Measurements from ENCODE around the gene RNF150.

The RNF150 gene

GRCh38 chr4:140932501-140933045, 200.7 kb downstream of the RNF150 start:
- Histone ChIP-seq H3K27ac (ENCODE audit: insufficient read depth, low read depth, low read length, poor library complexity, severe bottlenecking) (no peak overlapping the region), H3K4me1 (ENCODE audit: control insufficient read depth, insufficient read depth, low read length) (no peaks in the 10 kb centered on the region), H3K9me3 (ENCODE audit: control insufficient read depth, low read length) (no peaks in the 10 kb centered on the region), H3K36me3 (ENCODE audit: control insufficient read depth, insufficient read depth, low read length) (no peaks in the 10 kb centered on the region), H3K27me3 (ENCODE audit: control insufficient read depth, insufficient read depth, low read length, poor library complexity, severe bottlenecking) (no peaks in the 10 kb centered on the region), H3K4me3 (ENCODE audit: insufficient read depth, low read depth, low read length) (no peak overlapping the region)
- 91 to 97% methylated on average over 2 of the region's 2 CpGs for WGBS, 2 experiments

GRCh38 chr4:140931911-140932310, 201.4 kb downstream of the RNF150 start:
- Histone ChIP-seq H3K4me3 (ENCODE audit: insufficient read depth, low read depth, low read length) (no peak overlapping the region), H3K27me3 (ENCODE audit: control insufficient read depth, insufficient read depth, low read length, poor library complexity, severe bottlenecking) (no peaks in the 10 kb centered on the region), H3K27ac (ENCODE audit: insufficient read depth, low read depth, low read length, poor library complexity, severe bottlenecking) (no peak overlapping the region), H3K9me3 (ENCODE audit: control insufficient read depth, low read length) (no peaks in the 10 kb centered on the region), H3K4me1 (ENCODE audit: control insufficient read depth, insufficient read depth, low read length) (no peaks in the 10 kb centered on the region), H3K36me3 (ENCODE audit: control insufficient read depth, insufficient read depth, low read length) (no peaks in the 10 kb centered on the region)
- WGBS, 2 experiments = 89 to 90% methylated on average over 1 to 2 of the region's 2 CpGs

GRCh38 chr4:140930557-140930956, 202.7 kb downstream of the RNF150 start:
- Histone ChIP-seq H3K4me3 (ENCODE audit: insufficient read depth, low read depth, low read length) (no peak overlapping the region), H3K4me1 (ENCODE audit: control insufficient read depth, insufficient read depth, low read length) (no peaks in the 10 kb centered on the region), H3K27ac (ENCODE audit: insufficient read depth, low read depth, low read length, poor library complexity, severe bottlenecking) (no peak overlapping the region), H3K27me3 (ENCODE audit: control insufficient read depth, insufficient read depth, low read length, poor library complexity, severe bottlenecking) (no peaks in the 10 kb centered on the region), H3K9me3 (ENCODE audit: control insufficient read depth, low read length) (no peaks in the 10 kb centered on the region), H3K36me3 (ENCODE audit: control insufficient read depth, insufficient read depth, low read length) (no peaks in the 10 kb centered on the region)
- 90 to 94% methylated on average over 7 of the region's 7 CpGs for WGBS, 2 experiments

- H3K36me3 ChIP-seq (ENCODE audit: control insufficient read depth, insufficient read depth, low read length) = no peaks in the 10 kb centered on the region
- no peaks in the 10 kb centered on the region for H3K4me1 ChIP-seq (ENCODE audit: control insufficient read depth, insufficient read depth, low read length)
- no peaks in the 10 kb centered on the region for H3K27me3 ChIP-seq (ENCODE audit: control insufficient read depth, insufficient read depth, low read length, poor library complexity, severe bottlenecking)
- WGBS, 2 experiments = 90 to 93% methylated on average over 3 of the region's 3 CpGs
- no peak overlapping the region for H3K4me3 ChIP-seq (ENCODE audit: insufficient read depth, low read depth, low read length)
- no peaks in the 10 kb centered on the region for H3K9me3 ChIP-seq (ENCODE audit: control insufficient read depth, low read length)
- no peak overlapping the region for H3K27ac ChIP-seq (ENCODE audit: insufficient read depth, low read depth, low read length, poor library complexity, severe bottlenecking)
These were observed 203.3 kb downstream of the RNF150 start for GRCh38 chr4:140930011-140930410.

- Histone ChIP-seq H3K4me1 (ENCODE audit: control insufficient read depth, insufficient read depth, low read length) (no peaks in the 10 kb centered on the region), H3K36me3 (ENCODE audit: control insufficient read depth, insufficient read depth, low read length) (no peaks in the 10 kb centered on the region), H3K27me3 (ENCODE audit: control insufficient read depth, insufficient read depth, low read length, poor library complexity, severe bottlenecking) (no peaks in the 10 kb centered on the region), H3K9me3 (ENCODE audit: control insufficient read depth, low read length) (no peaks in the 10 kb centered on the region), H3K4me3 (ENCODE audit: insufficient read depth, low read depth, low read length) (no peak overlapping the region), H3K27ac (ENCODE audit: insufficient read depth, low read depth, low read length, poor library complexity, severe bottlenecking) (no peak overlapping the region)
- WGBS, 2 experiments = 62% methylated on average over 3 of the region's 3 CpGs
These were observed 204.4 kb downstream of the RNF150 start for GRCh38 chr4:140928880-140929279.

- H3K4me3 ChIP-seq (ENCODE audit: insufficient read depth, low read depth, low read length) = no peak overlapping the region
- 88 to 94% methylated on average over 2 of the region's 2 CpGs for WGBS, 2 experiments
These were observed 206.6 kb downstream of the RNF150 start for GRCh38 chr4:140926672-140927071.

GRCh38 chr4:140925417-140925816, 207.9 kb downstream of the RNF150 start:
- 91 to 92% methylated on average over 6 of the region's 6 CpGs for WGBS, 2 experiments
- Histone ChIP-seq H3K4me1 (ENCODE audit: control insufficient read depth, insufficient read depth, low read length) (no peaks in the 10 kb centered on the region), H3K36me3 (ENCODE audit: control insufficient read depth, insufficient read depth, low read length) (no peaks in the 10 kb centered on the region), H3K4me3 (ENCODE audit: insufficient read depth, low read depth, low read length) (no peak overlapping the region), H3K9me3 (ENCODE audit: control insufficient read depth, low read length) (no peaks in the 10 kb centered on the region), H3K27ac (ENCODE audit: insufficient read depth, low read depth, low read length, poor library complexity, severe bottlenecking) (no peak overlapping the region), H3K27me3 (ENCODE audit: control insufficient read depth, insufficient read depth, low read length, poor library complexity, severe bottlenecking) (no peaks in the 10 kb centered on the region)

More at GRCh38 chr4:140926672-140927071, 206.6 kb downstream of the RNF150 start:
- H3K36me3 ChIP-seq (ENCODE audit: control insufficient read depth, insufficient read depth, low read length) = no peaks in the 10 kb centered on the region
- no peaks in the 10 kb centered on the region for H3K4me1 ChIP-seq (ENCODE audit: control insufficient read depth, insufficient read depth, low read length)
- no peak overlapping the region for H3K27ac ChIP-seq (ENCODE audit: insufficient read depth, low read depth, low read length, poor library complexity, severe bottlenecking)
- H3K9me3 ChIP-seq (ENCODE audit: control insufficient read depth, low read length) = no peaks in the 10 kb centered on the region
- no peaks in the 10 kb centered on the region for H3K27me3 ChIP-seq (ENCODE audit: control insufficient read depth, insufficient read depth, low read length, poor library complexity, severe bottlenecking)

- 67 to 74% methylated on average over 3 of the region's 3 CpGs for WGBS, 2 experiments
- Histone ChIP-seq H3K9me3 (ENCODE audit: control insufficient read depth, low read length) (no peaks in the 10 kb centered on the region), H3K27ac (ENCODE audit: insufficient read depth, low read depth, low read length, poor library complexity, severe bottlenecking) (no peak overlapping the region)
These were observed 208.4 kb downstream of the RNF150 start for GRCh38 chr4:140924761-140925392.

GRCh38 chr4:140906993-140907962, 226.0 kb downstream of the RNF150 start:
- Histone ChIP-seq H3K36me3 (ENCODE audit: control insufficient read depth, insufficient read depth, low read length) (no peaks in the 10 kb centered on the region), H3K27ac (ENCODE audit: insufficient read depth, low read depth, low read length, poor library complexity, severe bottlenecking) (no peak overlapping the region), H3K9me3 (ENCODE audit: control insufficient read depth, low read length) (no peaks in the 10 kb centered on the region), H3K4me3 (ENCODE audit: insufficient read depth, low read depth, low read length) (no peak overlapping the region), H3K4me1 (ENCODE audit: control insufficient read depth, insufficient read depth, low read length) (no peaks in the 10 kb centered on the region), H3K27me3 (ENCODE audit: control insufficient read depth, insufficient read depth, low read length, poor library complexity, severe bottlenecking) (no peaks in the 10 kb centered on the region)
- 91 to 96% methylated on average over 3 of the region's 3 CpGs for WGBS, 2 experiments

More at GRCh38 chr4:140924761-140925392, 208.4 kb downstream of the RNF150 start:
- no peaks in the 10 kb centered on the region for H3K4me1 ChIP-seq (ENCODE audit: control insufficient read depth, insufficient read depth, low read length)
- H3K4me3 ChIP-seq (ENCODE audit: insufficient read depth, low read depth, low read length) = no peak overlapping the region
- H3K36me3 ChIP-seq (ENCODE audit: control insufficient read depth, insufficient read depth, low read length) = no peaks in the 10 kb centered on the region
- H3K27me3 ChIP-seq (ENCODE audit: control insufficient read depth, insufficient read depth, low read length, poor library complexity, severe bottlenecking) = no peaks in the 10 kb centered on the region

- Histone ChIP-seq H3K4me1 (ENCODE audit: control insufficient read depth, insufficient read depth, low read length) (no peaks in the 10 kb centered on the region), H3K27ac (ENCODE audit: insufficient read depth, low read depth, low read length, poor library complexity, severe bottlenecking) (no peak overlapping the region), H3K4me3 (ENCODE audit: insufficient read depth, low read depth, low read length) (no peak overlapping the region), H3K27me3 (ENCODE audit: control insufficient read depth, insufficient read depth, low read length, poor library complexity, severe bottlenecking) (no peaks in the 10 kb centered on the region), H3K36me3 (ENCODE audit: control insufficient read depth, insufficient read depth, low read length) (no peaks in the 10 kb centered on the region), H3K9me3 (ENCODE audit: control insufficient read depth, low read length) (no peaks in the 10 kb centered on the region)
- WGBS, 2 experiments = 89 to 91% methylated on average over 2 of the region's 2 CpGs
These were observed 228.4 kb downstream of the RNF150 start for GRCh38 chr4:140904904-140905303.

Data from ectodermal cell (in vitro differentiated cells).